NCI-H748 treated with DMSO at 0.1 percent for 48 hours (cell line): Measurements from ENCODE around the gene GADD45GIP1.
"Not testable (repeated sequence)": the region's sequence is repeated elsewhere in the genome, so short reads cannot be mapped to it uniquely, and the experiment has no call there.

ENCODE experiments used
- DNase-seq: peaks from one replicate; lab custom pipeline; 2025; lab: John Stamatoyannopoulos, UW

Gene GADD45GIP1

DNA sequence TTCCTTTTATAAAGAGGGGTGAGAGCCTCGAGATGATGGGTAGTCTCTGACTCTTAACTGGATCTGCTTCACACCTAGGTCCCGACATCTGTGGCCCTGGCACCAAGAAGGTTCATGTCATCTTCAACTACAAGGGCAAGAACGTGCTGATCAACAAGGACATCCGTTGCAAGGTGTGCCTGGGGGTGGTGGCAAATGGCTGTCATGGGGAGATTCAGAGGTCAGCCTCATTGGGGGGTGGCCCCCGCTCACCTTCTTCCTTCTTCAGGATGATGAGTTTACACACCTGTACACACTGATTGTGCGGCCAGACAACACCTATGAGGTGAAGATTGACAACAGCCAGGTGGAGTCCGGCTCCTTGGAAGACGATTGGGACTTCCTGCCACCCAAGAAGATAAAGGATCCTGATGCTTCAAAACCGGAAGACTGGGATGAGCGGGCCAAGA is 17.0 kb downstream of the GADD45GIP1 start:
- DNase-seq, result no peak

- DNase-seq, result no peak
Measured at GRCh38 chr19:12938779-12939601, 18.0 kb downstream of the GADD45GIP1 start.

DNA sequence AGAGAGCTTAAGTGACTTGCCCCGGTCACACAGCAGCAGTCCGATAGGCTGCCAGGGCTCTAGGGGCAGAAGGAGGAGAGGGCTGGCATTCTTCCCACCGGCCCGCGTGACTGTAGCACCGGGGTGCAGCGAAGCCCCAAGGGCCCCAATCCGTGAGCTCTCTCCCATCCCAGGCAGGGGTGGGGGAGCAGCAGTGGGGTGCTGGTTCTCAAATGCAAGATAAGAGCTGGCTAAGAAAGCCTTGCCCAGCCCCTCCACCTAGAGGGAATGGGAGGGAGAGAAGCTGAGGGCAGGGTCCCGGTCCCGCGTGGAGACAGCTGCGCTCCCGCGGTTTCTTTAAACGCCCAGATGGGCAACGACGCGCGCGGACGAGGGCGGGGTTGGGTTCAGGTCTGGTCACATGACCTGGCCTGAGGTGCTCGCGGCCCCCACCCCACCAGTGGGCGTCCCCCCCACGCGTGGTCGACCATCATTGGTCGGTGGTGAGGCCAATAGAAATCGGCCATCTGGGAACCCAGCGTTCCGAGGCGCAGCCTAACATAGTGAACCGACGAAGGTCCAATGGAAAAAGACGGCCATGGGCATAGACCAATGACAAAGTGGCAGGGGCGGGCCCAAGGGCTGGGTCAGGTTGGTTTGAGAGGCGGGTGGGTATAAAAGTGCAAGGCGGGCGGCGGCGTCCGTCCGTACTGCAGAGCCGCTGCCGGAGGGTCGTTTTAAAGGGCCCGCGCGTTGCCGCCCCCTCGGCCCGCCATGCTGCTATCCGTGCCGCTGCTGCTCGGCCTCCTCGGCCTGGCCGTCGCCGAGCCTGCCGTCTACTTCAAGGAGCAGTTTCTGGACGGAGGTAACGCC is 18.9 kb downstream of the GADD45GIP1 start, which contains the start of gene CALR:
Gene CALR (plus strand): TSS at position 683 of the 852 bp plus-strand sequence. CDS start 71 bp downstream, at position 754.
- peak; percentile 87 for DNase-seq

DNA sequence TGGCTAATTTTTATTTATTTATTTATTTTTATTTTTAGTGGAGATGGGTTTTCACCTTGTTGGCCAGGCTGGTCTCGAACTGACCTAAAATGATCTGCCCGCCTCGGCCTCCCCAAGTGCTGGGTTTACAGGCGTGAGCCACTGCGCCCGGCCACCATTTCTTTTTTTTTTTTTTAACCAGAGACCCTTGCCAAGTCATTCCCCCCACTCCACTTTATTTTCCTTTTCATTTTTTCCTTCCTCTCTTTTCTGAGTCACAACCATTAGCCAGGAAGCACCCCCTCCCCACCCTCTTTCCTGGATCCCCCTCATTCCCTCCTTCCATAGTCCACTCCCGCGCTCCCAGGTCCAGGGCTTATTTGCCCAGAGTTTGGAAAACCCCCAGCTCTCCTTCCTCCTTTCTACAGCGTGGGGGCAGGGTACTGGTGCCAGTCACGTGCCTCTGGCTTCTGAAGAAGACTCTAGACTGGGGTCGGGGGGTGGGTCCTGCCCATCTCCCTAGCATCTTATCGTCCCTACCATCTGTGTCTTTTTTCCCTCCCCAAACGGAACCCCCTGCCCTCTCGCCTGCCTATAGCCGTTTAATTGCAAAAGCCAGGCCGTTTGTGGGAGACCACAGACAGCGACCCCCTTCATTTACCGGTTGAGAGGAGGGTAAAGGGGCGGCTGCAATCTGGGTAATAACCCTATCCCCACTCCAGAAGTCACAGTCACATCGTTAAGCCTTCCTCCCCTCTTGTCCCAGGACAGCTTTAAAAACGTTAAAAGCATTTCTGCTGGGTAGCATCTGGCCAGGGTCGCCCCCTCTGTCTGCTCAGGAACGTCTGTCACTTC is 19.7 kb downstream of the GADD45GIP1 start:
- DNase-seq, result no peak

DNA sequence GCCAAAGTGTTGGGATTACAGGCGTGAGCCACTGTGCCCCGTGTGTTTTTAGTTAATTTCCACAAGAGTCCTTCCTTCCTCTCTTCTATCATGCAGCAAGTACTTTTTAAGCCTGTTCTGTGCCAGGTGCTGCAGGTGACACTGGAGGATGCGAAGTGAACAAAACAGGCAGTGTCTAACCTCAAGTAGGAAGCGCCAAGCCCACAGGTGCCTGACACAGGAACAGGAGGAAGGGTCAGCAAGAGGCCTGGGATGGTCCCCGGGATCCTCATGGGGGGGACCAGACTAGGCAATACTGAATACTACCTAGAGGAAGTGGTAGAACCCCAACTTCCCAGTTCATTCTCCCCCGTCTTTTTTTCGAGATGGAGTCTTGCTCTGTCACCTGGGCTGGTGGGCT is 20.4 kb downstream of the GADD45GIP1 start:
- no peak for DNase-seq

GRCh38 chr19:12935071-12935470 is 22.0 kb downstream of the GADD45GIP1 start:
- no peak for DNase-seq

GRCh38 chr19:12933287-12934072 is 23.5 kb downstream of the GADD45GIP1 start, which contains the start of gene FARSA:
FARSA (minus strand) TSS chr19:12933711; CDS start chr19:12933696, 15 bp downstream.
- DNase-seq, result peak; percentile 53

- no peak for DNase-seq
Measured at GRCh38 chr19:12932392-12933286, 24.4 kb downstream of the GADD45GIP1 start.

GRCh38 chr19:12930002-12930645 is 26.9 kb downstream of the GADD45GIP1 start:
- no peak for DNase-seq

DNA sequence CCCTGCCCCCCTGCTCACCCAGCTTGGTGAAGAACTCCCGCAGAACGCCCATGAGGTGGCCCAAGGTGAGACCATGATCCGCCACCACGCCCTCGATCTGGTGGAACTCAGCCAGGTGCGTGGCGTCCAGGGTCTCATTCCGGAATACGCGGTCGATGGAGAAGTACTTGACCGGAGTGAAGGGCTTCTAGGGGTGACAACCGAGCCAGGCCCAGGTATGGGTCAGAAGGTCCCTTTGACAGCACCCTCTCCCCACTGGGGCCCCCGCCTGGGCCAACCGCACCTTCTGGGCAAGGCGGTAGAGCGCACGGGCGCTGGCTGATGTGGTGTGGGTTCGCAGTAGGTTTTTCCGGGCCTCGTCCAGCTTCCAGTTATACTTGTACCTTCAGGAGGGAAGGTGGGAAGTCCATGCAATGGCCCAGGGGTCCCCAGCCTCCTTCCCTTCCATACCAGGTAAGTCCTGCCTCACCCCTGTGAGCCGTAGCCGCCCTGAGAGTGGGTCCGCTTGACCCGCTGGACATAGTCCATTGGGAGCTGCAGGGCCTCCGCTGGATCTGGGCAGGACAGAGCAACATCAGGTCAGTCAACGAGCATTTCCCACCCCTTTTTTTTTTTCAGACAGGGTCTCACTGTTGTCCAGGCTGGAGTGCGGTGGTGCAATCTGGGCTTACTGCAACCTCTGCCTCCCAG is 32.3 kb downstream of the GADD45GIP1 start:
- DNase-seq, result no peak

- DNase-seq, result no peak
Measured at GRCh38 chr19:12922959-12923358, 34.1 kb downstream of the GADD45GIP1 start.

DNA sequence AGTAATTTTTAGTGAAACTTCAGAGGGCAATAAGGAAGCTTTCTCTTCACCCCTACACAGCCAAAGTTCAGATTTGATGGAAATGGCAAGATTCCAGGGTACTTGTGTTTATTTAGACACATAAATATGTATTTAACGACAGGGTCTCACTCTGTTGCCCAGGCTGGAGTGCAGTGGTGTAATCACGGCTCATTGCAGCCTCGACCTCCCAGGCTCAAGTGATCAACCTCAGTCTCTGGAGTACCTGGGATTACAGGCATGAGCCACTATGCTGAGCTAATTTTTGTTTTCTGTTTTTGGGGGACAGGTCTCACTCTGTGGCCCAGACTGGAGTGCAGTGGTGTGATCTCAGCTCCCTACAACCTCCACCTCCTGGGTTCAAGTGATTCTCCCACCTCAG is 36.0 kb downstream of the GADD45GIP1 start:
- no peak for DNase-seq

- DNase-seq, result no peak
Measured at GRCh38 chr19:12918253-12918652, 38.8 kb downstream of the GADD45GIP1 start.

DNA sequence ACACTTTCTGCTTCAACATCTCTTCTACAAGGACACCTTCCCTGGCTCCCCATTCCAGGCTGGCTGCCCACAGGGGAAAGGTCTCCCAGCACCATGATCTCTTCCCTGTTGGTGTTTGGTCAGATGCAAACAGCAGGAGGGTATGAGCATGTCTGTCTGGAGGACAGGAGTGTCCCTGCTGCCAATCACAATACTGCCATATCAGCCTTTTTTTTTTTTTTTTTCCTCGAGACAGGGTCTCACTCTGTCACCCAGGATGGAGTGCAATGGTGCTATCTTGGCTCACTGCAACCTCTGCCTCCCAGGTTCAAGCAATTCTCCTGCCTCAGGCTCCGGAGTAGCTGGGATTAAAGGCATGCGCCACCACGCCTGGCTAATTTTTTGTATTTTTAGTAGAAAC is 41.2 kb downstream of the GADD45GIP1 start:
- DNase-seq, result not testable (repeated sequence)

GRCh38 chr19:12913851-12914690 is 43.0 kb downstream of the GADD45GIP1 start:
- DNase-seq, result no peak

GRCh38 chr19:12913011-12913561 is 43.9 kb downstream of the GADD45GIP1 start:
- peak; percentile 94 for DNase-seq

GRCh38 chr19:12912571-12912970 is 44.5 kb downstream of the GADD45GIP1 start:
- DNase-seq, result peak; percentile 72

DNA sequence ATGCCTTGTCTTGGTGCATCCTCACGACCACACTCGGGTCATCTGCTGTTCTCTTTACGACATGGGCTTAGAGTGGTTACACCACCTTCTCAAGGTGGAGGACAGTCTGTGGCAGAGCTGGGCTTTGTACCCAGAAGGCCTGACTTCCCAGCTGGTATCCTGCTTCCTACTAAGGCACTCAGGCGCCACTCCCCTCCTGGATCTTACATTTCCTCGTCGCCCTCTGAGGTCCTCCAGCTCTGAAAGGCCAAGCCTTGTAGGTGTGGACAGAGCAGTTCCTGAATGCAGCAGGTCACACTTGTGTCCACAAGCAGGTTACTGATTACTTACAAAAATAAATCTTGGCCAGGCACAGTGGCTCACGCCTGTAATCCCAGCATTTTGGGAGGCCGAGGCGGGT is 49.9 kb downstream of the GADD45GIP1 start:
- no peak for DNase-seq
